Subcutaneous abdominal adipose tissue (tissue), 5 donors: ENCODE measurements around the gene CBY2.
"Not testable (repeated sequence)": the region's sequence is repeated elsewhere in the genome, so short reads cannot be mapped to it uniquely, and the experiment has no call there.

Experiments used
- H3K27ac ChIP-seq: one replicate; pipeline ENCODE4 v1.7.0; 2013; ENCODE audit warnings: low read depth, mild to moderate bottlenecking, inconsistent platforms, low read length, moderate library complexity
- H3K27me3 ChIP-seq, 5 donors: one replicate each; pipeline ENCODE4 v1.7.0; 2013; ENCODE audit warnings: low read length in 5 of 5, inconsistent platforms in 1 of 5; ENCODE audit not compliant: control insufficient read depth in 5 of 5, insufficient read depth in 4 of 5
- H3K36me3 ChIP-seq, 5 donors: one replicate each; pipeline ENCODE4 v1.7.0; 2013; ENCODE audit warnings: low read length in 5 of 5; ENCODE audit not compliant: control insufficient read depth in 5 of 5, insufficient read depth in 5 of 5
- H3K4me1 ChIP-seq, 5 donors: one replicate each; pipeline ENCODE4 v1.7.0; 2013; ENCODE audit warnings: low read length in 5 of 5, mild to moderate bottlenecking in 3 of 5, moderate library complexity in 1 of 5; ENCODE audit not compliant: control insufficient read depth in 5 of 5, insufficient read depth in 5 of 5
- H3K4me3 ChIP-seq, 5 donors: one replicate each; pipeline ENCODE4 v1.7.0; 2013; ENCODE audit warnings: low read length in 5 of 5, low read depth in 1 of 5
- H3K9ac ChIP-seq, 5 donors: one replicate each; pipeline ENCODE4 v1.7.0; 2013; ENCODE audit warnings: low read length in 5 of 5, mild to moderate bottlenecking in 4 of 5, moderate library complexity in 3 of 5
- H3K9me3 ChIP-seq, 5 donors: one replicate each; pipeline ENCODE4 v1.7.0; 2013; ENCODE audit warnings: low read length in 5 of 5; ENCODE audit not compliant: control insufficient read depth in 5 of 5
- donor health status: healthy.
- donor health status: healthy.
- donor health status: healthy.
- donor health status: healthy.
- donor health status: healthy.

CBY2 gene

GRCh38 chr13:45756498-45756897 lies 54.4 kb downstream of the CBY2 start:
- H3K4me3 ChIP-seq, H3K27me3 ChIP-seq, H3K27ac ChIP-seq, H3K9ac ChIP-seq, H3K4me1 ChIP-seq, H3K36me3 ChIP-seq: not testable (repeated sequence)
- peaks cover 2 to 19% (median 13%) of the 10 kb centered on the region in 5 donors for H3K9me3 ChIP-seq

- H3K27ac ChIP-seq, H3K4me3 ChIP-seq, H3K27me3 ChIP-seq, H3K4me1 ChIP-seq, H3K36me3 ChIP-seq, H3K9ac ChIP-seq: not testable (repeated sequence)
- H3K9me3 ChIP-seq, result peaks cover 2 to 19% (median 13%) of the 10 kb centered on the region in 5 donors
These were observed 55.5 kb downstream of the CBY2 start for GRCh38 chr13:45757589-45757988.

GRCh38 chr13:45763419-45763818 lies 61.3 kb downstream of the CBY2 start:
- Histone ChIP-seq H3K36me3 (no peaks in the 10 kb centered on the region), H3K27ac (no peak overlapping the region), H3K9me3 (peaks cover 0 to 7% (median 0%) of the 10 kb centered on the region in 5 donors), H3K4me3 (no peak overlapping the region), H3K4me1 (peaks cover 0 to under 1% (median 0%) of the 10 kb centered on the region in 5 donors), H3K9ac (no peak overlapping the region), H3K27me3 (no peaks in the 10 kb centered on the region)
